K562 (cell line): ENCODE data around the gene ATP5F1D. TPM values are rescaled to one million over a fixed set of nuclear protein-coding genes. Genes with fewer than 3 reads are reported as not detected.

Source experiments
- ATAC-seq: fragments of 200-7000 bp; cut with Tn5 transposase; 3 replicates; pipeline ENCODE4 v1.9.1; 2020; ENCODE audit warnings: moderate library complexity
- BruUV-seq: library from RNA; stranded (reverse); fragments of 400-500 nt; replicated peaks from 2 replicates; lab custom pipeline; 2021; lab: Mats Ljungman, UMichigan
- CTCF ChIA-PET: fragments of 300-600 bp; formaldehyde crosslinking; extraction: SDS; loops from one replicate; lab custom pipeline; 2021; ENCODE audit warnings: low intra/inter-chr PET ratio; lab: Yijun Ruan, JAX
- POLR2A ChIA-PET: fragments of 300-600, 350-650 bp; sonication (Branson Sonifier 250); formaldehyde crosslinking; extraction: SDS; loops from one replicate; lab custom pipeline; 2021; ENCODE audit warnings: antibody characterized with exemption, inconsistent platforms; lab: Yijun Ruan, JAX
- DNase-seq, 4 experiments: peaks; one replicate each; pipeline versions ENCODE4 v3.0.0 to v3.0.0-alpha.2; 2011 to 2018; ENCODE audit warnings: low spot score in 3 of 4, mixed read lengths in 3 of 4; ENCODE audit errors: extremely low read depth in 1 of 4
- FAIRE-seq: peaks from 2 replicates; lab custom pipeline; 2011; peaks lifted over from hg19 to GRCh38; lab: Jason Lieb, UNC
- H2AFZ ChIP-seq: 2 replicates; pipeline ENCODE4 v1.6.0; 2011; ENCODE audit warnings: low read depth, low read length, control low read depth, inconsistent platforms
- H3K27ac ChIP-seq: fragments of 200-600 bp; 3 replicates; pipeline ENCODE4 v1.8.0; 2011; ENCODE audit warnings: low read depth, mild to moderate bottlenecking, control low read depth, inconsistent platforms, low read length, moderate library complexity, mixed read lengths; ENCODE audit errors: extremely low read depth
- H3K27me3 ChIP-seq, 2 experiments: fragments of 300-600 bp in 1 of 2; 2 replicates in 1 of 2; 3 replicates in 1 of 2; pipeline versions ENCODE4 v1.6.0 to v1.8.0; 2011; ENCODE audit warnings: inconsistent platforms in 2 of 2, low read length in 2 of 2, mild to moderate bottlenecking in 1 of 2, mixed read lengths in 1 of 2, moderate library complexity in 1 of 2; ENCODE audit not compliant: control insufficient read depth in 2 of 2, insufficient read depth in 2 of 2
- H3K36me3 ChIP-seq: fragments of 300-600 bp; 3 replicates; pipeline ENCODE4 v1.8.0; 2011; ENCODE audit warnings: mild to moderate bottlenecking, low read length, inconsistent platforms; ENCODE audit not compliant: control insufficient read depth, insufficient read depth
- H3K4me1 ChIP-seq, 2 experiments: fragments of 200-600 bp in 1 of 2; replicated peaks in 1 of 2; 2 replicates in 1 of 2; 3 replicates in 1 of 2; pipeline versions ENCODE4 v1.5.1 to v1.8.0; 2011; ENCODE audit warnings: inconsistent platforms in 2 of 2, low read length in 2 of 2, mild to moderate bottlenecking in 1 of 2, mixed read lengths in 1 of 2, moderate library complexity in 1 of 2; ENCODE audit not compliant: control insufficient read depth in 2 of 2, insufficient read depth in 2 of 2
- H3K4me2 ChIP-seq: 2 replicates; pipeline ENCODE4 v1.6.1; 2011; ENCODE audit warnings: low read length, control low read depth, inconsistent platforms, mixed read lengths; ENCODE audit not compliant: insufficient read depth
- H3K4me3 ChIP-seq: fragments of 200-600 bp; sonication (generic), shearing (Covaris generic); 2 replicates; pipeline ENCODE4 v1.5.1; 2016; ENCODE audit warnings: control low read depth, inconsistent platforms
- H3K79me2 ChIP-seq: fragments of 200-600 bp; 3 replicates; pipeline ENCODE4 v1.8.0; 2011; ENCODE audit warnings: low read length, inconsistent platforms; ENCODE audit not compliant: control insufficient read depth, insufficient read depth
- H3K9ac ChIP-seq, 2 experiments: 2 replicates each; pipeline versions ENCODE4 v1.6.0 to v1.6.1; 2011; ENCODE audit warnings: low read depth in 2 of 2, low read length in 2 of 2, control low read depth in 1 of 2, inconsistent platforms in 1 of 2, mild to moderate bottlenecking in 1 of 2, mixed read lengths in 1 of 2; ENCODE audit not compliant: insufficient read depth in 1 of 2
- H3K9me1 ChIP-seq: one replicate; pipeline ENCODE4 v1.6.0; 2011; ENCODE audit warnings: inconsistent platforms, mild to moderate bottlenecking, low read length, moderate library complexity; ENCODE audit not compliant: control insufficient read depth, insufficient read depth
- H3K9me3 ChIP-seq: replicated peaks from 2 replicates; pipeline ENCODE4 v1.5.1; 2011; ENCODE audit warnings: low read depth, low read length, inconsistent platforms; ENCODE audit not compliant: control insufficient read depth, insufficient read depth
- H4K20me1 ChIP-seq: replicated peaks from 2 replicates; pipeline ENCODE4 v1.6.1; 2011; ENCODE audit warnings: low read length, inconsistent platforms, mixed read lengths; ENCODE audit not compliant: control insufficient read depth, insufficient read depth
- HCFC1 ChIP-seq: IDR thresholded peaks from 2 replicates; pipeline ENCODE4 v1.6.1; 2012; ENCODE audit warnings: low read depth, low read length, improper control_type of control experiment
- HMGN3 ChIP-seq: IDR thresholded peaks from 2 replicates; pipeline ENCODE4 v1.6.1; 2011; ENCODE audit warnings: borderline replicate concordance, low read depth, mild to moderate bottlenecking, mixed read lengths, low read length; ENCODE audit not compliant: insufficient read length; ENCODE audit errors: extremely low read depth
- POLR2G ChIP-seq: fragments of 200-400 bp; formaldehyde crosslinking; IDR thresholded peaks from 2 replicates; pipeline ENCODE4 v1.6.1; 2017; ENCODE audit warnings: low read depth, mild to moderate bottlenecking, antibody characterized with exemption, low read length, moderate library complexity
- SUPT5H ChIP-seq: fragments of 450-650 bp; IDR thresholded peaks from 2 replicates; pipeline ENCODE4 v1.6.1; 2016
- ZNF197 ChIP-seq: fragments of 200-800 bp; sonication (Bioruptor generic); IDR thresholded peaks from 2 replicates; pipeline ENCODE4 v1.6.1; 2016; ENCODE audit warnings: low read depth, missing genetic modification characterization, missing compliant biosample characterization
- ZNF695 ChIP-seq: fragments of 450-650 bp; formaldehyde crosslinking; IDR thresholded peaks from 2 replicates; pipeline ENCODE4 v1.4.0; 2020; ENCODE audit warnings: mild to moderate bottlenecking, moderate library complexity
- ZNF696 ChIP-seq: fragments of 250-450 bp; sonication (Bioruptor Pico); conservative IDR thresholded peaks from 2 replicates; pipeline ENCODE4 v1.4.0; 2020; ENCODE audit warnings: mild to moderate bottlenecking, moderate library complexity
- WGBS: fragments of 100-300 bp; shearing (Covaris generic); methylation state at CpG from one replicate; pipeline ENCODE4 v1.1.6; 2016; ENCODE audit warnings: low coverage, mixed read lengths; ENCODE audit not compliant: insufficient coverage; ENCODE audit errors: missing lambda C conversion rate; 5-methylcytosine and 5-hydroxymethylcytosine counted together
- in situ Hi-C: fragments of 300-500 bp; cut with MboI; formaldehyde crosslinking; loops from 4 replicates; pipeline ENCODE4 v1.15.0; 2018; ENCODE audit warnings: inconsistent platforms, mixed read lengths
- intact Hi-C: fragments of 100-400 bp; cut with micrococcal nuclease; formaldehyde crosslinking; loops from 2 replicates; pipeline ENCODE4 v1.14.2; 2022
- polyA plus RNA-seq, 8 experiments: library from polyadenylated mRNA; depleted of rRNA in 4 of 8; stranded (reverse) in 5 of 8; unstranded in 3 of 8; fragments of >200 nt; fragmentation: Nextera tagmentation in 2 of 8; fragmentation: Illumina TruSeq in 1 of 8; extraction: Ambion mirVana in 2 of 8; extraction: Trizol in 1 of 8; gene quantifications; 2 replicates each; pipeline versions ENCODE4 v1.2.1 to v1.2.3, GENCODE V29; 2011 to 2014; ENCODE audit warnings: inconsistent platforms in 1 of 8, missing spikeins in 1 of 8
- total RNA-seq, 7 experiments: library from RNA; depleted of rRNA in 6 of 7; stranded (reverse); fragments of >200 nt in 6 of 7; fragmentation: Illumina TruSeq in 2 of 7; extraction: Trizol in 2 of 7; gene quantifications; 2 replicates each; pipeline versions ENCODE4 v1.2.1 to v1.2.3, GENCODE V29; 2011 to 2021; ENCODE audit warnings: low replicate concordance in 1 of 7
- TF ChIP-seq, protein P1 (sequence below), 3 experiments: IDR thresholded peaks in 2 of 3; conservative IDR thresholded peaks in 1 of 3; 2 replicates each; pipeline ENCODE4 v1.5.1; 2011 to 2012; ENCODE audit warnings: low read length in 3 of 3, mild to moderate bottlenecking in 3 of 3, control low read depth in 2 of 3, improper control_type of control experiment in 1 of 3, inconsistent platforms in 1 of 3, low read depth in 1 of 3, mixed read lengths in 1 of 3, moderate library complexity in 1 of 3; ENCODE audit not compliant: insufficient read depth in 2 of 3

Gene ATP5F1D
- total and polyA plus RNA-seq, 9 of the 15 experiments (the other 6 are each of a cell fraction or from before 2014, with no cell fraction given) = 3.9 to 409 (median 36.8) TPM

DNA sequence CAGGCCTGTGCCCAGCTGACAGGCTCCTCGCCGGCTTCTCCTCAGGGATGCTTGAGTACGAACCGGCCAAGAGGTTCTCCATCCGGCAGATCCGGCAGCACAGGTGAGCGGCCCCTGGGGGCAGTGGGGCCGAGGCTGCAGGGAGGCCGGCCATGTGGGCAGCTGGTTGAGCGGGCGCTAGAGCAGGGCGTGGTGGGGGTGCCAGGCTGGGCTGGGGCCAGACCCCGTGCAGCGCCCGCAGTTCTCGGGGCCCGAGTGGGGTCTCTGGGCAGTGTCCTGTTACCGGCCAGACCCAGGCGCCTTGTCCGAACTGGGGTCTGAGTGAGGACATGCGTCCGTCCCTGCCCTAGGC lies 19.7 kb upstream of the ATP5F1D start:
- in situ Hi-C loops = no loop called here
- FAIRE-seq = no peak
- no peak overlapping the region for H3K4me3 ChIP-seq
- POLR2A ChIA-PET = interaction anchor here (0.6 kb wide), 1 partner anchor 11 kb away, joined by 3 read pairs; no protein-coding TSS in a partner anchor
- no peaks in the 10 kb centered on the region for H3K27me3 ChIP-seq
- WGBS = 98% methylated on average over 9 of the region's 22 CpGs
- no peak overlapping the region for H2AFZ ChIP-seq
- peaks cover 27% of the 10 kb centered on the region for H4K20me1 ChIP-seq
- H3K9me3 ChIP-seq = no peaks in the 10 kb centered on the region
- no TSS peak for BruUV-seq
- no peak overlapping the region for H3K27ac ChIP-seq
- ATAC-seq = no peak
- CTCF ChIA-PET = interaction anchor here (0.8 kb wide), 2 partner anchors 18 to 27 kb away, joined by 3 read pairs; partner anchors contain the start of gene MIDN
- H3K4me1 ChIP-seq = peaks cover 8 to 80% of the 10 kb centered on the region in 2 experiments; a peak in 4 of 5 replicates
- no peak for DNase-seq
- intact Hi-C loops = loop anchor here (2.0 kb wide), 1 partner anchor 15 kb away; no protein-coding TSS in a partner anchor
- TF ChIP-seq HMGN3 = no peak
- no peak for TF ChIP-seq SUPT5H
- peak; percentile 18 for TF ChIP-seq POLR2G
- TF ChIP-seq, all 486 proteins: peak for 1
- Histone ChIP-seq H3K36me3 (peaks cover 84% of the 10 kb centered on the region; the same call in 2 of the 3 replicates), H3K9me1 (peaks cover under 1% of the 10 kb centered on the region), H3K9ac (no peak overlapping the region), H3K79me2 (peaks cover 46% of the 10 kb centered on the region), H3K4me2 (no peak overlapping the region)

DNA sequence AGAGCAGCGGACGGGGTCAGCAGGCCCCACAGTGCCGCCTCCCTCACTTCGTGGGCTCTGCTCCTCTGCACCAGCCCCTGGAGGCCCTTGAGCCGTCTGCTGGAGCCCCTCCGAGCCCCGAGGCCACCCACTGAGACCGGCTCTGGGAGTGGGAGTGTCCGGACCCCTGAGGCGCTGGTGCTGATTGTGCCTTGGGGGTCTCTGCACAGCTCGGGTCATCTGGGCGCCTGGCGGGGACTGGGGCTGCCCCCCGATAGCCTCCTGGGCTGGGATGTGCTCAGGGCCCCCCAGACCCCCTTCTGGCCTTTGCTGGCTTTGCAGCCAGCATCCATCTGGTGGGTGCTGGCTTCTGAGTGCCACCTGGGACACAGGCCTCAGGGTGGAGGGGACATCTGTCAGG lies 19.2 kb upstream of the ATP5F1D start:
- Histone ChIP-seq H3K27ac (no peak overlapping the region), H3K9me1 (no peaks in the 10 kb centered on the region), H3K9me3 (no peaks in the 10 kb centered on the region), H3K36me3 (peaks cover 85% of the 10 kb centered on the region; the same call in 2 of the 3 replicates), H3K4me3 (no peak overlapping the region), H4K20me1 (peaks cover 22% of the 10 kb centered on the region), H3K4me1 (peaks cover 3 to 80% of the 10 kb centered on the region in 2 experiments; a peak in 4 of 5 replicates), H3K4me2 (no peak overlapping the region), H3K27me3 (no peaks in the 10 kb centered on the region), H3K79me2 (peaks cover 41% of the 10 kb centered on the region), H3K9ac (0 out of 4 replicates have a peak overlapping the region, but pooled peaks of 1 of the 2 experiments have one; percentile 32), H2AFZ (no peak overlapping the region)
- ChIA-PET CTCF (interaction anchor here (0.8 to 1.6 kb wide), 2 partner anchors 26 to 109 kb away, joined by 3 to 6 read pairs; partner anchors contain the start of gene MIDN), POLR2A (interaction anchor here (0.6 kb wide), 2 partner anchors 12 to 56 kb away, joined by 3 to 4 read pairs; no protein-coding TSS in a partner anchor)
- no TSS peak for BruUV-seq
- FAIRE-seq (no peak), DNase-seq (no peak), ATAC-seq (no peak)
- intact Hi-C loops (no loop called here), in situ Hi-C loops (no loop called here)
- TF ChIP-seq, protein P1, sequence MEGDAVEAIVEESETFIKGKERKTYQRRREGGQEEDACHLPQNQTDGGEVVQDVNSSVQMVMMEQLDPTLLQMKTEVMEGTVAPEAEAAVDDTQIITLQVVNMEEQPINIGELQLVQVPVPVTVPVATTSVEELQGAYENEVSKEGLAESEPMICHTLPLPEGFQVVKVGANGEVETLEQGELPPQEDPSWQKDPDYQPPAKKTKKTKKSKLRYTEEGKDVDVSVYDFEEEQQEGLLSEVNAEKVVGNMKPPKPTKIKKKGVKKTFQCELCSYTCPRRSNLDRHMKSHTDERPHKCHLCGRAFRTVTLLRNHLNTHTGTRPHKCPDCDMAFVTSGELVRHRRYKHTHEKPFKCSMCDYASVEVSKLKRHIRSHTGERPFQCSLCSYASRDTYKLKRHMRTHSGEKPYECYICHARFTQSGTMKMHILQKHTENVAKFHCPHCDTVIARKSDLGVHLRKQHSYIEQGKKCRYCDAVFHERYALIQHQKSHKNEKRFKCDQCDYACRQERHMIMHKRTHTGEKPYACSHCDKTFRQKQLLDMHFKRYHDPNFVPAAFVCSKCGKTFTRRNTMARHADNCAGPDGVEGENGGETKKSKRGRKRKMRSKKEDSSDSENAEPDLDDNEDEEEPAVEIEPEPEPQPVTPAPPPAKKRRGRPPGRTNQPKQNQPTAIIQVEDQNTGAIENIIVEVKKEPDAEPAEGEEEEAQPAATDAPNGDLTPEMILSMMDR (IDR thresholded peaks at IDR 0.05 in 2 of 3, conservative IDR thresholded peaks at IDR 0.05 in 1 of 3; ENCODE audit: insufficient read depth in 2 of 3, low read depth in 1 of 3, low read length in 3 of 3) = peak in 1 of 3 experiments; percentile 22; a peak in 1 of 6 replicates
- TF ChIP-seq ZNF696 (CRISPR knock-in tag) (no peak), ZNF695 (CRISPR knock-in tag) (no peak), POLR2G (peak; percentile 10; the same call in 1 of the 2 replicates), HCFC1 (no peak), ZNF197 (CRISPR knock-in tag) (no peak)
- 93% methylated on average over 3 of the region's 14 CpGs for WGBS
